GM12875 (cell line): ENCODE measurements around the gene CNTN3.

Experiments
- H3K4me3 ChIP-seq: one replicate; pipeline ENCODE4 v1.5.1; 2011; ENCODE audit warnings: low read depth, low read length, control low read depth
- TF ChIP-seq, protein P1 (sequence below): IDR thresholded peaks from 2 replicates; pipeline ENCODE4 v1.5.1; 2011; ENCODE audit warnings: low read depth, mild to moderate bottlenecking, control low read depth, inconsistent platforms, low read length, moderate library complexity, borderline replicate concordance; ENCODE audit not compliant: insufficient read depth

The CNTN3 gene

GRCh38 chr3:74584782-74585181 lies 29.7 kb downstream of the CNTN3 start:
- TF ChIP-seq, protein P1, sequence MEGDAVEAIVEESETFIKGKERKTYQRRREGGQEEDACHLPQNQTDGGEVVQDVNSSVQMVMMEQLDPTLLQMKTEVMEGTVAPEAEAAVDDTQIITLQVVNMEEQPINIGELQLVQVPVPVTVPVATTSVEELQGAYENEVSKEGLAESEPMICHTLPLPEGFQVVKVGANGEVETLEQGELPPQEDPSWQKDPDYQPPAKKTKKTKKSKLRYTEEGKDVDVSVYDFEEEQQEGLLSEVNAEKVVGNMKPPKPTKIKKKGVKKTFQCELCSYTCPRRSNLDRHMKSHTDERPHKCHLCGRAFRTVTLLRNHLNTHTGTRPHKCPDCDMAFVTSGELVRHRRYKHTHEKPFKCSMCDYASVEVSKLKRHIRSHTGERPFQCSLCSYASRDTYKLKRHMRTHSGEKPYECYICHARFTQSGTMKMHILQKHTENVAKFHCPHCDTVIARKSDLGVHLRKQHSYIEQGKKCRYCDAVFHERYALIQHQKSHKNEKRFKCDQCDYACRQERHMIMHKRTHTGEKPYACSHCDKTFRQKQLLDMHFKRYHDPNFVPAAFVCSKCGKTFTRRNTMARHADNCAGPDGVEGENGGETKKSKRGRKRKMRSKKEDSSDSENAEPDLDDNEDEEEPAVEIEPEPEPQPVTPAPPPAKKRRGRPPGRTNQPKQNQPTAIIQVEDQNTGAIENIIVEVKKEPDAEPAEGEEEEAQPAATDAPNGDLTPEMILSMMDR = no peak

DNA sequence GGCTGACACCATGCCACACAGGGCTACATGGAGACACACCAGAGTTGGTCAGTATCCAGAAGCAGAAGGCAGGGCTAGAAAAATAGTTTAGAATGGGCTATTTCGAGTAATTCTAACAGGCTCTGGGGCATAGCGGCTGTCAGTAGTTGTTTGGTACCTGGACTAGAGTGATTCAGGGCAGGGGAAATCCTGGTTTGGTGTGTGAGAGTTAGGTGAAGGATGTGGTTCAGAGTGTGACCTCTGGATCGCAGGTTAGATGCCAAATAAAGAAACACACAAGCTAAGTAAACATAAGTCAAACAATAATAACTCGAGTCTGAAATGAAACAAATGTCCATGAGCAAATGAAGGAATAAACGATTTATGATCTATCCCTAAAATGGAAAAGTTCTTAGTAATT lies 31.5 kb downstream of the CNTN3 start:
- TF ChIP-seq, protein P1 = no peak
- no peak overlapping the region for H3K4me3 ChIP-seq

More at GRCh38 chr3:74584782-74585181, 29.7 kb downstream of the CNTN3 start:
- no peak overlapping the region for H3K4me3 ChIP-seq

DNA sequence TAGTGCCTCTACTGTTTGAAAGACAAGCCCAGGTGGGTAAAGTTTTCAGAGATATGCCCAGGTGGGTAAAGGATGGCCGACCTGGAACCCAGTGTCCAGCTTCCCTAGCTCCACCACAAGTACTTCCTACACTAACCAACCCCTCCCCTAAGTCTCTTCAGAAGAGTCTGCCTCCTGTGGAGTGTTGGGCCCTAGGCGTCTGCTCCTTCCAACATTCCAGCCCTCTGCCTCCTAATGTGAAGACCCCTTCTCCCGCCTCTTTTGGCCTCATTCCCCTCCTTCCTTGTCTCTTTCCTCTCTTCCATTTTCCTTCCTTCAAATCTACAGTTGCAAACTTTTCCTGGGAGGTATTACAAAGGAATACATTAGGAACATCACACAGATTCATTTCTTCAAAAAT lies 38.6 kb downstream of the CNTN3 start:
- H3K4me3 ChIP-seq = no peak overlapping the region
- TF ChIP-seq, protein P1 = no peak

DNA sequence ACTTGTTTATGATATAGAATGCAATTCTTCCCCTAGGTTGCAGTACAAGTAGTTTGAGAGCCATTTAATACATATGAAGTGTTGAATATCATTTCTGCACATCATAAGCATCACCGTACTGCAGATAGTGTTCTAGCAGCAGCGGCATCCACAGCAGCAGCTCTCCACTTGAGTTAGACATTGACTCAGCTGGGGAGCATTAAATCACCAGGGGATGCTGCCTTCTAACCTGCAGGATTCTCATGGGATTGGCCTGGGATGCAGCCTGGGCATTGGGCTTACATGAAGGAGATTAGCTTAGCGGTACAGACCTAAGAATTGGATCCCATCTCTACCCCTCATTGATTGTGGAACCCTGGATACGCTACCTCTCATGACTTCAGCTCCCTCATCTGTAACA lies 43.3 kb downstream of the CNTN3 start:
- H3K4me3 ChIP-seq = no peak overlapping the region
- TF ChIP-seq, protein P1 = no peak
